ENCODE measurements around the gene FBXL7. TPM values are rescaled to one million over a fixed set of nuclear protein-coding genes. Genes with fewer than 3 reads are reported as not detected.

The FBXL7 gene
- total RNA-seq, 1 donor = 11.2 TPM

DNA sequence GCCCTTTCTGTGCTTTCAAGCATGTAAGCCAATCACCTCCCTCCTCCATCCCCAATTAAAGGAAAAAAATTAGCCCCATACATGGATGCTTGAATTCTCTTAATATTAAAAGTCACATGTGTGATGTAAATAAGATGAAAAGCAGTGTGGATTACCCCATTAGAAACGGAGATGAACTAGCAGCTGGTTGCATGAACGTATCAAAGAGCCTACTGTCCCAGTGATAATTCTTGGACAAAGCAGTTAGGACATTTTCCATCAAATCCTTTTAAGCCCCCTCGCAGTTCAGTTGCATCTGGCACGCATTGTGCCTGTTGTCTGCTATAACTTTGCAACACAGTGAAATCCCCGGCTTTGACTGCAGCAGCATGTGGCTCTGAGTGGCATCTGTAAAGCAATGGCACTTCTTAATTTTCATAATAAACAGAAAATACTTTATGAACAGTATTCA, 285.6 kb downstream of the FBXL7 start:
- no peak for DNase-seq (ENCODE audit: low read depth)
- no peak overlapping the region for H3K4me3 ChIP-seq (ENCODE audit: low read depth, low read length)
- TF ChIP-seq CTCF (IDR thresholded peaks at IDR 0.05; ENCODE audit: insufficient read depth, low read depth, low read length) = no peak

DNA sequence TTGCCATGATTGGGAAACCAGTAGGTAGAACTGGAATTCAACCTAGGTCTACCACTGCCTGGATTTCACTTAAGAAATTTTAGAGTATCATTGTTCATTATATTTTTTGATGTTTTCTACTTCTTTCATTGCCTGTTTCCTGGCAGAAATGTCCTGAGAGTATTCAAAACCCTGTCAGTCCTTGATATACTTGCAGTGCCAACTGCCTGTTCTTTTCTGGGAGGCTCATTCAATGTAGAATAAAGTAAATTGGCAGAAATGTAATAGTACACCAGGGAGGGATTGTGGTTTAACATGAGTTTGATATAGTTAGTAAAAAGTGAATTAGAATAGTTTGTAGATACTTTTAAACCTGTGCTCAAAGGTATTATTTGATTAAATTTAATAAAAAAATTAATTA, 286.3 kb downstream of the FBXL7 start:
- TF ChIP-seq CTCF (IDR thresholded peaks at IDR 0.05; ENCODE audit: insufficient read depth, low read depth, low read length) = no peak
- no peak for DNase-seq (ENCODE audit: low read depth)
- H3K4me3 ChIP-seq (ENCODE audit: low read depth, low read length) = no peak overlapping the region

DNA sequence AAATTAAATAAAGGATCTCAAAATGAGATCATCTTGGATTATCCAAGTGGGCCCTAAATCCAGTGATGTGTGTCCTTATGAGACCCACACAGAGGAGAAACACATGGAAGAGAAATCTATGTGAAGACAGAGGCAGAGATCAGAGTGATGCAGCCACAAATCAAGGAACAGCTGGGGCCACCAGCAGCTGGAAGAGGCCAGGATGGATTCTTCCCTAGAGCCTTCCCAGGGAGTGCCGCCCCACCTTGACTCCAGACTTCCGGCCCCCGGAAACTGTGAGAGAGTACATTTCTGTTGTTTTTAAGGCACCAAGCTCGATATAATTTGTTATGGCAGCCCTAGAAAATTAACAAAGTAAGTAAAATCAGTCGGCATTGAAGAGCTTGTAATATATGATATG, 286.9 kb downstream of the FBXL7 start:
- no peak overlapping the region for H3K4me3 ChIP-seq (ENCODE audit: low read depth, low read length)
- no peak for TF ChIP-seq CTCF (IDR thresholded peaks at IDR 0.05; ENCODE audit: insufficient read depth, low read depth, low read length)
- DNase-seq (ENCODE audit: low read depth) = no peak

- no peak overlapping the region for H3K4me3 ChIP-seq (ENCODE audit: low read depth, low read length)
- TF ChIP-seq CTCF (IDR thresholded peaks at IDR 0.05; ENCODE audit: insufficient read depth, low read depth, low read length) = no peak
- peak; percentile 27 for DNase-seq (ENCODE audit: low read depth)
Measured at GRCh38 chr5:15787681-15788080, 287.7 kb downstream of the FBXL7 start.

GRCh38 chr5:15789642-15790041, 289.7 kb downstream of the FBXL7 start:
- no peak for TF ChIP-seq CTCF (IDR thresholded peaks at IDR 0.05; ENCODE audit: insufficient read depth, low read depth, low read length)
- peak; percentile 12 for DNase-seq (ENCODE audit: low read depth)
- H3K4me3 ChIP-seq (ENCODE audit: low read depth, low read length) = no peak overlapping the region

DNA sequence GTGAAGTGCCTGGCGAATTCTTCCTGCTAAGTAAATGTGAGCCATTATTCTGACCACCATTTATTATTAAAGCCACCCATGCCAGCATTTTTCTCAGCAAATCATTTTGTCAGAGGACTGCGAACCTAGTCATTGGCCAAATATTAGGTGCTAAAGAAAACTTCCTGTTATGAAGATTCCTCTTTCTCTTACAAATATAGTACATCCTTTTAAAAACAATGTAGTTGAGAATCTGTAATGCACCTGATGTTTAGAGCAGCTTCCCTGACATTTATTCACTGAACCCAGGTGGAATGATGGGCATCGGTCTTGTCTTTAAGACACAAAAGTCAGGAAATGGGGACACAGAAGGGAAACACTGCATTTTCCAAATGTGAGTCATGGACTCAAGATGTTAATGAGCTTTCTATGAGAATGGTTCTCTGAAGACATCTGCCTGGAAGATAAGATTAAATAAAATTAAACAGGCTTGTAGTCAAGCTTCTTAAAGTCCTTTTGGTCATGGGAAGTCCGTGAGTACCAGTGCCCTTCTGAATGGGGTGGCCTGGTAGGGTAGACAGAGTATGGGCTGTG, 290.6 kb downstream of the FBXL7 start:
- H3K4me3 ChIP-seq (ENCODE audit: low read depth, low read length) = no peak overlapping the region
- DNase-seq (ENCODE audit: low read depth) = peak; percentile 25
- no peak for TF ChIP-seq CTCF (IDR thresholded peaks at IDR 0.05; ENCODE audit: insufficient read depth, low read depth, low read length)

- no peak overlapping the region for H3K4me3 ChIP-seq (ENCODE audit: low read depth, low read length)
- no peak for TF ChIP-seq CTCF (IDR thresholded peaks at IDR 0.05; ENCODE audit: insufficient read depth, low read depth, low read length)
- no peak for DNase-seq (ENCODE audit: low read depth)
Measured at GRCh38 chr5:15791274-15791673, 291.3 kb downstream of the FBXL7 start.

Data from fibroblast of villous mesenchyme (primary cell).